Lung (tissue), 12 donors: ENCODE results near the gene TAOK1. TPM values are rescaled to one million over a fixed set of nuclear protein-coding genes. Genes with fewer than 3 reads are reported as not detected.

ENCODE experiments used
- ATAC-seq: fragments of 200-7000 bp; cut with Tn5 transposase; one replicate; pipeline ENCODE4 v1.9.1; 2020; ENCODE audit warnings: moderate number of reproducible peaks; ENCODE audit not compliant: insufficient read depth, low FRiP score
- DNase-seq, 3 donors: peaks; one replicate each; pipeline ENCODE4 v3.0.0-alpha.2; 2013 to 2017
- H3K27ac ChIP-seq, 2 donors: one replicate each; pipeline ENCODE4 v1.5.1; 2013; ENCODE audit warnings: mild to moderate bottlenecking in 2 of 2, moderate library complexity in 2 of 2, control low read depth in 1 of 2, inconsistent platforms in 1 of 2, low read depth in 1 of 2, low read length in 1 of 2
- H3K27me3 ChIP-seq, 3 donors: one replicate each; pipeline ENCODE4 v1.5.1; 2013; ENCODE audit warnings: low read length in 2 of 3; ENCODE audit not compliant: control insufficient read depth in 3 of 3, insufficient read depth in 3 of 3
- H3K36me3 ChIP-seq, 4 donors: one replicate each; pipeline ENCODE4 v1.5.1; 2013; ENCODE audit warnings: low read length in 4 of 4, mild to moderate bottlenecking in 1 of 4, moderate library complexity in 1 of 4; ENCODE audit not compliant: control insufficient read depth in 4 of 4, insufficient read depth in 4 of 4
- H3K4me1 ChIP-seq, 5 donors: one replicate each; pipeline ENCODE4 v1.5.1; 2013; ENCODE audit warnings: low read length in 5 of 5, mild to moderate bottlenecking in 2 of 5, moderate library complexity in 1 of 5; ENCODE audit not compliant: control insufficient read depth in 5 of 5, insufficient read depth in 5 of 5
- H3K4me3 ChIP-seq: one replicate; pipeline ENCODE4 v1.5.1; 2013; ENCODE audit warnings: mild to moderate bottlenecking, control low read depth, moderate library complexity
- H3K9ac ChIP-seq, 2 donors: one replicate each; pipeline ENCODE4 v1.5.1; 2013; ENCODE audit warnings: low read length in 2 of 2, control low read depth in 1 of 2; ENCODE audit not compliant: insufficient read depth in 1 of 2
- H3K9me3 ChIP-seq, 4 donors: one replicate each; pipeline ENCODE4 v1.5.1; 2013; ENCODE audit warnings: low read length in 3 of 4, mild to moderate bottlenecking in 1 of 4, moderate library complexity in 1 of 4; ENCODE audit not compliant: control insufficient read depth in 4 of 4, insufficient read depth in 3 of 4
- CTCF ChIP-seq: IDR thresholded peaks from 2 replicates; pipeline ENCODE4 v1.5.1; 2012; ENCODE audit warnings: mild to moderate bottlenecking; ENCODE audit errors: control extremely low read depth, extremely low read depth
- WGBS, 2 donors: extraction: QIAGEN DNeasy Blood & Tissue Kit; methylation state at CpG; one replicate each; pipeline ENCODE4 v1.1.7; 2013; 5-methylcytosine and 5-hydroxymethylcytosine counted together
- polyA plus RNA-seq, 2 donors: library from polyadenylated mRNA; stranded (reverse); fragments of 200-250 nt; gene quantifications; one replicate each; pipeline ENCODE4 v1.2.1, GENCODE V29; 2013
- total RNA-seq, 2 donors: library from RNA; depleted of rRNA in 1 of 2; stranded (reverse); fragments of >200 nt in 1 of 2; gene quantifications; one replicate each; pipeline ENCODE4 v1.2.1, GENCODE V29; 2014 to 2021
- donor health status: control.
- donor health status: control.
- donor health status: Bipolar disorder and iron deficiency.
- donor health status: healthy.
- donor health status: DM: yes; HTN: yes; CAD: no.

TAOK1 gene
- total and polyA plus RNA-seq, 4 donors, result 8.8 to 81.0 (median 37.3) TPM

GRCh38 chr17:29573871-29574731 lies 183.9 kb downstream of the TAOK1 start:
- H3K9ac ChIP-seq, result no peak overlapping the region
- DNase-seq (no peak), ATAC-seq (no peak)
- no peak for TF ChIP-seq CTCF
- H3K4me3 ChIP-seq, result no peak overlapping the region
- no peaks in the 10 kb centered on the region for H3K27me3 ChIP-seq
- H3K36me3 ChIP-seq, result peaks cover 3 to 57% (median 23%) of the 10 kb centered on the region in 4 donors
- WGBS, 2 donors, result 92% methylated on average over 14 of the region's 14 CpGs
- peaks cover 0 to 24% (median 6%) of the 10 kb centered on the region in 5 donors for H3K4me1 ChIP-seq
- H3K9me3 ChIP-seq, result no peaks in the 10 kb centered on the region
- H3K27ac ChIP-seq, result no peak overlapping the region

GRCh38 chr17:29574732-29575510 lies 184.8 kb downstream of the TAOK1 start:
- Histone ChIP-seq H3K9me3 (no peaks in the 10 kb centered on the region), H3K27me3 (no peaks in the 10 kb centered on the region), H3K9ac (no peak overlapping the region), H3K27ac (no peak overlapping the region), H3K36me3 (peaks cover 3 to 57% (median 27%) of the 10 kb centered on the region in 4 donors), H3K4me1 (peaks cover 0 to 17% (median 0%) of the 10 kb centered on the region in 5 donors), H3K4me3 (no peak overlapping the region)
- no peak for DNase-seq
- no peak for TF ChIP-seq CTCF
- 94 to 96% methylated on average over 17 of the region's 17 CpGs for WGBS, 2 donors
- ATAC-seq, result no peak

- DNase-seq, result no peak
- ATAC-seq, result no peak
- 93% methylated on average over 28 of the region's 28 CpGs for WGBS, 2 donors
- Histone ChIP-seq H3K36me3 (peaks cover 3 to 57% (median 28%) of the 10 kb centered on the region in 4 donors), H3K9ac (no peak overlapping the region), H3K9me3 (no peaks in the 10 kb centered on the region), H3K4me3 (no peak overlapping the region), H3K27me3 (no peaks in the 10 kb centered on the region), H3K27ac (no peak overlapping the region), H3K4me1 (peaks cover 0 to 17% (median 0%) of the 10 kb centered on the region in 5 donors)
- no peak for TF ChIP-seq CTCF
Measured at GRCh38 chr17:29575511-29576213, 185.5 kb downstream of the TAOK1 start.
